Erythroblast (primary cell): ENCODE results near the gene TACR1.

Source experiments
- GATA1 ChIP-seq: IDR thresholded peaks from 2 replicates; pipeline ENCODE4 v1.6.1; 2011; ENCODE audit warnings: low read depth, mild to moderate bottlenecking, control low read depth, low read length, moderate library complexity
- POLR2A ChIP-seq: IDR thresholded peaks from 2 replicates; pipeline ENCODE4 v1.6.1; 2011; ENCODE audit warnings: mild to moderate bottlenecking, low read length

DNA sequence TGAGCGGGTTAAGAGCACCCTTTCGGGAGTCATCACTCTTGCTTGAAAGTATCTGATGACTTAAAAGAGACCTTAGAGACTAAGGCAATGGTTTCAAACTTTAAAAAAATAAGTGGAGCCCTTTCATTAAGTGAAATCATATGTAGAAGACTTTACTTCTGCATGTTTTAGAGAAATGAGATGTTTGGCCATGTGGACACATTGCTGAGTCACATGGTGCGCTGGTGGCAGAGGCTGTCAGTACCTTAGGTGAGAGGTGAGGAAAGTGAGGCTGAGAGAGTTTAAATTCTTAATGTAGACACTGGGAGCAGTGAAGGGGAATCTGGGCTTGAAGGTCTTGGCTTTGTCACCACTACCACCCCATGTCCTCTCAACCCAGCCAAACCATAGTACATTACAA is 109.8 kb downstream of the TACR1 start:
- TF ChIP-seq POLR2A (no peak), GATA1 (no peak)
